HCT116 (cell line): ENCODE data around the gene CENPM. TPM values are rescaled to one million over a fixed set of nuclear protein-coding genes. Genes with fewer than 3 reads are reported as not detected.

Experiments
- ATAC-seq: fragments of 200-7000 bp; cut with Tn5 transposase; 2 replicates; pipeline ENCODE4 v1.9.1; 2020; ENCODE audit warnings: mild to moderate bottlenecking, moderate library complexity
- BruUV-seq: library from RNA; stranded (reverse); fragments of 400-500 nt; replicated peaks from 2 replicates; lab custom pipeline; 2021; lab: Mats Ljungman, UMichigan
- CTCF ChIA-PET: fragments of 300-600 bp; sonication (Branson Sonifier 250); formaldehyde crosslinking; loops from one replicate; lab custom pipeline; 2021; ENCODE audit warnings: antibody characterized with exemption; lab: Charles Lee
- POLR2A ChIA-PET: fragments of 300-600, 350-600 bp; sonication (Branson Sonifier 250); formaldehyde crosslinking; loops from one replicate; lab custom pipeline; 2021; ENCODE audit warnings: antibody characterized with exemption; lab: Charles Lee
- RAD21 ChIA-PET, 2 experiments: fragments of 300-600 bp; sonication (Branson Sonifier 250); formaldehyde crosslinking; loops; one replicate each; lab custom pipeline; 2023; ENCODE audit warnings: low total read pairs in 2 of 2; ENCODE audit not compliant: uncharacterized antibody in 2 of 2, unreplicated experiment in 2 of 2, low non-redundant PET in 1 of 2; lab: Charles Lee
- DNase-seq: peaks from one replicate; pipeline ENCODE4 v3.0.0-alpha.2; 2010; ENCODE audit warnings: low read depth, low spot score
- H2AFZ ChIP-seq: fragments of 200-600 bp; shearing (Covaris generic), sonication (generic); 2 replicates; pipeline ENCODE4 v1.6.1; 2017; ENCODE audit warnings: low read depth, mixed run types, mixed read lengths, antibody characterized with exemption, low read length; ENCODE audit not compliant: poor library complexity, severe bottlenecking
- H3K27ac ChIP-seq: 2 replicates; pipeline ENCODE4 v1.5.1; 2012; ENCODE audit warnings: low read depth, low read length
- H3K27me3 ChIP-seq: fragments of 200-600 bp; sonication (generic); 2 replicates; pipeline ENCODE4 v1.6.1; 2016; ENCODE audit warnings: mixed run types, low read length, mixed read lengths; ENCODE audit not compliant: insufficient read depth
- H3K36me3 ChIP-seq, 2 experiments: fragments of 200-500 bp in 1 of 2; fragments of 200-600 bp in 1 of 2; sonication (Bioruptor generic) in 1 of 2; sonication (generic) in 1 of 2; 2 replicates each; pipeline versions ENCODE4 v1.5.1 to v1.6.1; 2014 to 2016; ENCODE audit warnings: low read length in 2 of 2, inconsistent platforms in 1 of 2, mixed read lengths in 1 of 2, mixed run types in 1 of 2; ENCODE audit not compliant: insufficient read depth in 2 of 2, control insufficient read depth in 1 of 2
- H3K4me1 ChIP-seq, 2 experiments: fragments of 200-600 bp in 1 of 2; sonication (generic) in 1 of 2; 2 replicates each; pipeline versions ENCODE4 v1.5.1 to v1.6.1; 2012 to 2017; ENCODE audit warnings: low read length in 2 of 2, inconsistent platforms in 1 of 2, mild to moderate bottlenecking in 1 of 2, mixed read lengths in 1 of 2, mixed run types in 1 of 2, moderate library complexity in 1 of 2; ENCODE audit not compliant: insufficient read depth in 2 of 2, control insufficient read depth in 1 of 2
- H3K4me2 ChIP-seq: fragments of 200-600 bp; sonication (generic); 2 replicates; pipeline ENCODE4 v1.6.1; 2017; ENCODE audit warnings: mixed run types, low read length, mixed read lengths
- H3K4me3 ChIP-seq, 2 experiments: fragments of 200-600 bp in 1 of 2; sonication (generic) in 1 of 2; replicated peaks in 1 of 2; 2 replicates each; pipeline ENCODE4 v1.5.1; 2011 to 2016; ENCODE audit warnings: low read length in 2 of 2, control low read depth in 1 of 2, low read depth in 1 of 2, mild to moderate bottlenecking in 1 of 2, mixed read lengths in 1 of 2, mixed run types in 1 of 2
- H3K79me2 ChIP-seq: fragments of 200-600 bp; sonication (generic); 2 replicates; pipeline ENCODE4 v1.6.1; 2017; ENCODE audit warnings: mild to moderate bottlenecking, mixed run types, low read length, moderate library complexity, mixed read lengths; ENCODE audit not compliant: insufficient read depth
- H3K9ac ChIP-seq: fragments of 200-600 bp; sonication (generic); 2 replicates; pipeline ENCODE4 v1.6.1; 2016; ENCODE audit warnings: low read length, mixed read lengths
- H3K9me2 ChIP-seq: fragments of 200-600 bp; sonication (generic), shearing (Covaris generic); 2 replicates; pipeline ENCODE4 v1.6.1; 2017; ENCODE audit warnings: mixed run types, mild to moderate bottlenecking, moderate library complexity; ENCODE audit not compliant: insufficient read depth
- H3K9me3 ChIP-seq, 2 experiments: fragments of 200-500 bp in 1 of 2; fragments of 200-600 bp in 1 of 2; sonication (Bioruptor generic) in 1 of 2; sonication (generic) in 1 of 2; 2 replicates each; pipeline ENCODE4 v1.6.1; 2014 to 2017; ENCODE audit warnings: low read length in 2 of 2, mixed read lengths in 2 of 2, inconsistent platforms in 1 of 2, low read depth in 1 of 2, mild to moderate bottlenecking in 1 of 2, mixed run types in 1 of 2, moderate library complexity in 1 of 2; ENCODE audit not compliant: control insufficient read depth in 1 of 2, insufficient read depth in 1 of 2
- H4K20me1 ChIP-seq: fragments of 200-600 bp; sonication (generic), shearing (Covaris generic); 2 replicates; pipeline ENCODE4 v1.6.1; 2017; ENCODE audit warnings: mixed run types, mild to moderate bottlenecking, moderate library complexity; ENCODE audit not compliant: insufficient read depth
- ATF3 ChIP-seq: IDR thresholded peaks from 2 replicates; pipeline ENCODE4 v1.6.1; 2012
- CBX3 ChIP-seq: IDR thresholded peaks from 2 replicates; pipeline ENCODE4 v1.6.1; 2012; ENCODE audit warnings: low read depth
- CEBPB ChIP-seq: IDR thresholded peaks from 2 replicates; pipeline ENCODE4 v1.6.1; 2012; ENCODE audit warnings: low read depth
- CTCF ChIP-seq, 3 experiments: fragments of 200-600 bp in 1 of 3; sonication (generic) in 1 of 3; IDR thresholded peaks in 2 of 3; conservative IDR thresholded peaks in 1 of 3; 2 replicates each; pipeline ENCODE4 v1.5.1; 2012 to 2017; ENCODE audit warnings: low read depth in 2 of 3, low read length in 2 of 3, antibody characterized with exemption in 1 of 3, borderline replicate concordance in 1 of 3, control low read depth in 1 of 3, mild to moderate bottlenecking in 1 of 3, mixed read lengths in 1 of 3, mixed run types in 1 of 3, moderate library complexity in 1 of 3; ENCODE audit not compliant: insufficient read depth in 1 of 3
- ELF1 ChIP-seq: IDR thresholded peaks from 2 replicates; pipeline ENCODE4 v1.6.1; 2012; ENCODE audit warnings: low read depth, borderline replicate concordance
- EZH2 ChIP-seq: fragments of 200-600 bp; sonication (generic); IDR thresholded peaks from 2 replicates; pipeline ENCODE4 v1.6.1; 2017; ENCODE audit warnings: antibody characterized with exemption, mixed run types
- FOSL1 ChIP-seq: IDR thresholded peaks from 2 replicates; pipeline ENCODE4 v1.6.1; 2012; ENCODE audit warnings: low read depth
- POLR2AphosphoS5 ChIP-seq: IDR thresholded peaks from 2 replicates; pipeline ENCODE4 v1.6.1; 2011; ENCODE audit warnings: mild to moderate bottlenecking, low read depth, low read length, moderate library complexity
- SIN3A ChIP-seq: IDR thresholded peaks from 2 replicates; pipeline ENCODE4 v1.6.1; 2012; ENCODE audit warnings: low read depth
- SP1 ChIP-seq: IDR thresholded peaks from 2 replicates; pipeline ENCODE4 v1.6.1; 2012; ENCODE audit warnings: low read depth
- YY1 ChIP-seq: IDR thresholded peaks from 2 replicates; pipeline ENCODE4 v1.6.1; 2011; ENCODE audit warnings: low read length, low read depth, moderate library complexity, mild to moderate bottlenecking; ENCODE audit not compliant: insufficient replicate concordance; ENCODE audit errors: extremely low read depth
- ZFX ChIP-seq: fragments of 450-650 bp; IDR thresholded peaks from 2 replicates; pipeline ENCODE4 v1.6.1; 2017
- intact Hi-C: fragments of 100-400 bp; cut with micrococcal nuclease; formaldehyde crosslinking; loops from 2 replicates; pipeline ENCODE4 v1.10.0; 2022
- total RNA-seq: library from RNA; stranded (reverse); gene quantifications from one replicate; pipeline ENCODE4 v1.2.1, GENCODE V29; 2021; ENCODE audit not compliant: unreplicated experiment

The CENPM gene
- total RNA-seq, 1 experiment from 2014 or later: 44.7 TPM

GRCh38 chr22:41939981-41940831 is 6.7 kb downstream of the CENPM start:
- Histone ChIP-seq H3K79me2 (peaks cover 62% of the 10 kb centered on the region), H3K4me2 (no peak overlapping the region), H3K4me3 (no peak overlapping the region), H3K27me3 (no peaks in the 10 kb centered on the region), H3K9ac (no peak overlapping the region), H2AFZ (no peak overlapping the region), H3K36me3 (peaks cover 28 to 67% of the 10 kb centered on the region in 2 experiments), H3K9me2 (no peaks in the 10 kb centered on the region), H3K9me3 (no peaks in the 10 kb centered on the region), H4K20me1 (peaks cover 9% of the 10 kb centered on the region; the same call in 1 of the 2 replicates), H3K4me1 (peaks cover 3 to 13% of the 10 kb centered on the region in 2 experiments; a peak in 3 of 4 replicates), H3K27ac (peak overlapping the region; percentile 42; the same call in 1 of the 2 replicates)
- intact Hi-C loops: no loop called here
- TF ChIP-seq CEBPB: no peak
- TF ChIP-seq FOSL1: no peak
- TF ChIP-seq CBX3: no peak
- no peak for TF ChIP-seq POLR2AphosphoS5
- no peak for TF ChIP-seq SP1
- TF ChIP-seq SIN3A: no peak
- TF ChIP-seq ATF3: no peak
- no peak for TF ChIP-seq EZH2
- no peak for TF ChIP-seq CTCF (IDR thresholded peaks at IDR 0.05 in 2 of 3, conservative IDR thresholded peaks at IDR 0.05 in 1 of 3; ENCODE audit: borderline replicate concordance in 1 of 3, insufficient read depth in 1 of 3, low read depth in 2 of 3, low read length in 2 of 3)
- no peak for TF ChIP-seq YY1
- no peak for TF ChIP-seq ZFX
- no peak for TF ChIP-seq ELF1
- ATAC-seq (no peak), DNase-seq (no peak)
- ChIA-PET RAD21 (interaction anchor here in 1 of 2 experiments (1.6 kb wide), 1 partner anchor 243 kb away, joined by 9 read pairs; no protein-coding TSS in a partner anchor), CTCF (interaction anchor here (1.0 to 3.6 kb wide), 4 partner anchors 107 to 273 kb away, joined by 6 to 62 read pairs (median 10); partner anchors contain the start of gene SREBF2), POLR2A (interaction anchor here (0.9 to 1.6 kb wide), 2 partner anchors 15 to 273 kb away, joined by 4 to 6 read pairs; no protein-coding TSS in a partner anchor)
- no TSS peak for BruUV-seq
